K562 (cell line): ENCODE results near the gene ZNF467. TPM values are rescaled to one million over a fixed set of nuclear protein-coding genes. Genes with fewer than 3 reads are reported as not detected.

Source experiments
- ATAC-seq: fragments of 200-7000 bp; cut with Tn5 transposase; 3 replicates; pipeline ENCODE4 v1.9.1; 2020; ENCODE audit warnings: moderate library complexity
- BruUV-seq: library from RNA; stranded (reverse); fragments of 400-500 nt; replicated peaks from 2 replicates; lab custom pipeline; 2021; lab: Mats Ljungman, UMichigan
- CTCF ChIA-PET: fragments of 300-600 bp; formaldehyde crosslinking; extraction: SDS; loops from one replicate; lab custom pipeline; 2021; ENCODE audit warnings: low intra/inter-chr PET ratio; lab: Yijun Ruan, JAX
- POLR2A ChIA-PET: fragments of 300-600, 350-650 bp; sonication (Branson Sonifier 250); formaldehyde crosslinking; extraction: SDS; loops from one replicate; lab custom pipeline; 2021; ENCODE audit warnings: antibody characterized with exemption, inconsistent platforms; lab: Yijun Ruan, JAX
- DNase-seq, 4 experiments: peaks; one replicate each; pipeline versions ENCODE4 v3.0.0 to v3.0.0-alpha.2; 2011 to 2018; ENCODE audit warnings: low spot score in 3 of 4, mixed read lengths in 3 of 4; ENCODE audit errors: extremely low read depth in 1 of 4
- FAIRE-seq: peaks from 2 replicates; lab custom pipeline; 2011; peaks lifted over from hg19 to GRCh38; lab: Jason Lieb, UNC
- H2AFZ ChIP-seq: 2 replicates; pipeline ENCODE4 v1.6.0; 2011; ENCODE audit warnings: low read depth, low read length, control low read depth, inconsistent platforms
- H3K27ac ChIP-seq: fragments of 200-600 bp; 3 replicates; pipeline ENCODE4 v1.8.0; 2011; ENCODE audit warnings: low read depth, mild to moderate bottlenecking, control low read depth, inconsistent platforms, low read length, moderate library complexity, mixed read lengths; ENCODE audit errors: extremely low read depth
- H3K27me3 ChIP-seq, 2 experiments: fragments of 300-600 bp in 1 of 2; 2 replicates in 1 of 2; 3 replicates in 1 of 2; pipeline versions ENCODE4 v1.6.0 to v1.8.0; 2011; ENCODE audit warnings: inconsistent platforms in 2 of 2, low read length in 2 of 2, mild to moderate bottlenecking in 1 of 2, mixed read lengths in 1 of 2, moderate library complexity in 1 of 2; ENCODE audit not compliant: control insufficient read depth in 2 of 2, insufficient read depth in 2 of 2
- H3K36me3 ChIP-seq: fragments of 300-600 bp; 3 replicates; pipeline ENCODE4 v1.8.0; 2011; ENCODE audit warnings: mild to moderate bottlenecking, low read length, inconsistent platforms; ENCODE audit not compliant: control insufficient read depth, insufficient read depth
- H3K4me1 ChIP-seq, 2 experiments: fragments of 200-600 bp in 1 of 2; replicated peaks in 1 of 2; 2 replicates in 1 of 2; 3 replicates in 1 of 2; pipeline versions ENCODE4 v1.5.1 to v1.8.0; 2011; ENCODE audit warnings: inconsistent platforms in 2 of 2, low read length in 2 of 2, mild to moderate bottlenecking in 1 of 2, mixed read lengths in 1 of 2, moderate library complexity in 1 of 2; ENCODE audit not compliant: control insufficient read depth in 2 of 2, insufficient read depth in 2 of 2
- H3K4me2 ChIP-seq: 2 replicates; pipeline ENCODE4 v1.6.1; 2011; ENCODE audit warnings: low read length, control low read depth, inconsistent platforms, mixed read lengths; ENCODE audit not compliant: insufficient read depth
- H3K4me3 ChIP-seq: fragments of 200-600 bp; sonication (generic), shearing (Covaris generic); 2 replicates; pipeline ENCODE4 v1.5.1; 2016; ENCODE audit warnings: control low read depth, inconsistent platforms
- H3K79me2 ChIP-seq: fragments of 200-600 bp; 3 replicates; pipeline ENCODE4 v1.8.0; 2011; ENCODE audit warnings: low read length, inconsistent platforms; ENCODE audit not compliant: control insufficient read depth, insufficient read depth
- H3K9ac ChIP-seq, 2 experiments: 2 replicates each; pipeline versions ENCODE4 v1.6.0 to v1.6.1; 2011; ENCODE audit warnings: low read depth in 2 of 2, low read length in 2 of 2, control low read depth in 1 of 2, inconsistent platforms in 1 of 2, mild to moderate bottlenecking in 1 of 2, mixed read lengths in 1 of 2; ENCODE audit not compliant: insufficient read depth in 1 of 2
- H3K9me1 ChIP-seq: one replicate; pipeline ENCODE4 v1.6.0; 2011; ENCODE audit warnings: inconsistent platforms, mild to moderate bottlenecking, low read length, moderate library complexity; ENCODE audit not compliant: control insufficient read depth, insufficient read depth
- H3K9me3 ChIP-seq: replicated peaks from 2 replicates; pipeline ENCODE4 v1.5.1; 2011; ENCODE audit warnings: low read depth, low read length, inconsistent platforms; ENCODE audit not compliant: control insufficient read depth, insufficient read depth
- H4K20me1 ChIP-seq: replicated peaks from 2 replicates; pipeline ENCODE4 v1.6.1; 2011; ENCODE audit warnings: low read length, inconsistent platforms, mixed read lengths; ENCODE audit not compliant: control insufficient read depth, insufficient read depth
- KDM5B ChIP-seq: fragments of 200-600 bp; sonication (generic); IDR thresholded peaks from 2 replicates; pipeline ENCODE4 v1.6.1; 2012; ENCODE audit warnings: low read depth, mild to moderate bottlenecking, moderate library complexity, low read length, control low read depth, inconsistent platforms; ENCODE audit not compliant: insufficient replicate concordance
- PBX2 ChIP-seq, 2 experiments: IDR thresholded peaks in 1 of 2; conservative IDR thresholded peaks in 1 of 2; 2 replicates each; pipeline ENCODE4 v1.6.1; 2016; ENCODE audit warnings: low read depth in 2 of 2, mild to moderate bottlenecking in 1 of 2, missing compliant biosample characterization in 1 of 2, missing genetic modification characterization in 1 of 2, moderate library complexity in 1 of 2
- ZBTB33 ChIP-seq: sonication (generic); formaldehyde crosslinking; IDR thresholded peaks from 2 replicates; pipeline ENCODE4 v1.8.1; 2023; ENCODE audit warnings: mild to moderate bottlenecking, missing genetic modification reagents
- WGBS: fragments of 100-300 bp; shearing (Covaris generic); methylation state at CpG from one replicate; pipeline ENCODE4 v1.1.6; 2016; ENCODE audit warnings: low coverage, mixed read lengths; ENCODE audit not compliant: insufficient coverage; ENCODE audit errors: missing lambda C conversion rate; 5-methylcytosine and 5-hydroxymethylcytosine counted together
- in situ Hi-C: fragments of 300-500 bp; cut with MboI; formaldehyde crosslinking; loops from 4 replicates; pipeline ENCODE4 v1.15.0; 2018; ENCODE audit warnings: inconsistent platforms, mixed read lengths
- intact Hi-C: fragments of 100-400 bp; cut with micrococcal nuclease; formaldehyde crosslinking; loops from 2 replicates; pipeline ENCODE4 v1.14.2; 2022
- polyA plus RNA-seq, 8 experiments: library from polyadenylated mRNA; depleted of rRNA in 4 of 8; stranded (reverse) in 5 of 8; unstranded in 3 of 8; fragments of >200 nt; fragmentation: Nextera tagmentation in 2 of 8; fragmentation: Illumina TruSeq in 1 of 8; extraction: Ambion mirVana in 2 of 8; extraction: Trizol in 1 of 8; gene quantifications; 2 replicates each; pipeline versions ENCODE4 v1.2.1 to v1.2.3, GENCODE V29; 2011 to 2014; ENCODE audit warnings: inconsistent platforms in 1 of 8, missing spikeins in 1 of 8
- total RNA-seq, 7 experiments: library from RNA; depleted of rRNA in 6 of 7; stranded (reverse); fragments of >200 nt in 6 of 7; fragmentation: Illumina TruSeq in 2 of 7; extraction: Trizol in 2 of 7; gene quantifications; 2 replicates each; pipeline versions ENCODE4 v1.2.1 to v1.2.3, GENCODE V29; 2011 to 2021; ENCODE audit warnings: low replicate concordance in 1 of 7
- TF ChIP-seq, protein P1 (sequence below): fragments of 150-350 bp; conservative IDR thresholded peaks from 2 replicates; pipeline ENCODE4 v1.6.1; 2014; ENCODE audit warnings: low read length
- TF ChIP-seq, protein P2 (sequence below): fragments of 450-650 bp; conservative IDR thresholded peaks from 2 replicates; pipeline ENCODE4 v1.6.1; 2016; ENCODE audit warnings: missing genetic modification characterization, low read depth, mild to moderate bottlenecking, control low read depth, missing compliant biosample characterization

ZNF467 gene
- total and polyA plus RNA-seq, 9 of the 15 experiments (the other 6 are each of a cell fraction or from before 2014, with no cell fraction given): 0.32 to 14.2 (median 1.7) TPM

DNA sequence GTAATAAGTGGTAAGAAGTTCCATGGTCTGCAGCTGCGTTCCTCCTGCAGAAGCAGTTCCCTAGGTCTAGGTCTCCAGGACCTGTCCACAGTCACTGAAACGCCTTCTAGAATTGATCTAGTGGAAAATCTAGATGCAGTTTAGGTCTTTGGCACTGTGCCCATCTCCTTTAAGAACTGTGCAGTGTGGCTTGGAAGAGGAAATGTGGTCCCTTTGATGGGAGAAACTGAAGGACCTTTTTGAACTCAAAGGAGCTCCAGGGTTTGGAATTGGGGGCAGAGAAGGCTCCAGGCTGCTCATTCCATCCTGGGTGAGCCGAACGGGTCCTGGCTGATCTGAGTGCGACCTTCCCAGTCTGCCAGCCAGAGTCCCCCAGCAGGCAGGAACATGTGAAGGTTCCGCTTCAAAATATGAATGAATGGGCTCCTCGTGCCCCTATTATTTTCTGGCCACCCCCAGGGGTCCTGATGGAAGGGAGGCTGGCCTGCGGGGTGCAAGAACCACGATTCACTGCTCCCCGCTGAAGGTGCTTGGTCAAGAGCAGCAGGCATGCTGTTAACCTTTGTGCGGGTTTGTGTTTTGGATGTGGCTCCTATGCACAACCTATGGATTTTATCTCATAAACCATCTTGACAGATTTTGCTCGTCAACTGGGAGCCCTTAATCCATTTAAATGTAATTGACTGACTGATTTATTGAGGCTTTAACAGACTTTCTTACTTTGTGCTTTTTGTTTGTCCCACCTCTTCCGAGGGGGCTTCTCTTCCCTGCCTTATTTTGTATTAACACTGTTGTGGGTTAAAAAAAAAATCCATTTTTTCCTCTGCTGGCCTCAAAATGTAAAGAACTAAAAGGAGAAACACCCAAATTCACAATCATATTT is 36.7 kb downstream of the ZNF467 start (continued):
- TF ChIP-seq PBX2 (CRISPR knock-in tag; IDR thresholded peaks at IDR 0.05; ENCODE audit: low read depth) (no peak), PBX2 (tag; conservative IDR thresholded peaks at IDR 0.05; ENCODE audit: low read depth) (peak; percentile 56; the same call in 1 of the 2 replicates)

- H3K9me1 ChIP-seq: no peaks in the 10 kb centered on the region
- intact Hi-C loops (no loop called here), in situ Hi-C loops (no loop called here)
- no peak for DNase-seq
- ChIA-PET POLR2A (interaction anchor here (0.7 kb wide), 1 partner anchor 54 kb away, joined by 5 read pairs; no protein-coding TSS in a partner anchor), CTCF (interaction anchor here (0.5 kb wide), 1 partner anchor 12 kb away, joined by 4 read pairs; no protein-coding TSS in a partner anchor)
- no peaks in the 10 kb centered on the region for H3K79me2 ChIP-seq
- no peaks in the 10 kb centered on the region for H3K9me3 ChIP-seq
- H3K4me2 ChIP-seq: no peak overlapping the region
- H3K36me3 ChIP-seq: peaks cover 24% of the 10 kb centered on the region; the same call in 2 of the 3 replicates
- peak overlapping the region in 1 of 2 experiments; percentile 85; a peak in 2 of 4 replicates for H3K9ac ChIP-seq
- peaks cover 0 to 11% of the 10 kb centered on the region in 2 experiments; a peak in 1 of 5 replicates for H3K27me3 ChIP-seq
- no peak overlapping the region for H3K4me3 ChIP-seq
- peaks cover 17% of the 10 kb centered on the region; the same call in 1 of the 2 replicates for H4K20me1 ChIP-seq
- no TSS peak for BruUV-seq
- peak; percentile 17 for ATAC-seq
- peaks cover 0 to 27% of the 10 kb centered on the region in 2 experiments; a peak in 4 of 5 replicates for H3K4me1 ChIP-seq
- H2AFZ ChIP-seq: no peak overlapping the region
- 45% methylated on average over 16 of the region's 16 CpGs for WGBS
- no peak overlapping the region for H3K27ac ChIP-seq
- FAIRE-seq: no peak
- peak; percentile 25 for TF ChIP-seq KDM5B
- TF ChIP-seq, protein P1, sequence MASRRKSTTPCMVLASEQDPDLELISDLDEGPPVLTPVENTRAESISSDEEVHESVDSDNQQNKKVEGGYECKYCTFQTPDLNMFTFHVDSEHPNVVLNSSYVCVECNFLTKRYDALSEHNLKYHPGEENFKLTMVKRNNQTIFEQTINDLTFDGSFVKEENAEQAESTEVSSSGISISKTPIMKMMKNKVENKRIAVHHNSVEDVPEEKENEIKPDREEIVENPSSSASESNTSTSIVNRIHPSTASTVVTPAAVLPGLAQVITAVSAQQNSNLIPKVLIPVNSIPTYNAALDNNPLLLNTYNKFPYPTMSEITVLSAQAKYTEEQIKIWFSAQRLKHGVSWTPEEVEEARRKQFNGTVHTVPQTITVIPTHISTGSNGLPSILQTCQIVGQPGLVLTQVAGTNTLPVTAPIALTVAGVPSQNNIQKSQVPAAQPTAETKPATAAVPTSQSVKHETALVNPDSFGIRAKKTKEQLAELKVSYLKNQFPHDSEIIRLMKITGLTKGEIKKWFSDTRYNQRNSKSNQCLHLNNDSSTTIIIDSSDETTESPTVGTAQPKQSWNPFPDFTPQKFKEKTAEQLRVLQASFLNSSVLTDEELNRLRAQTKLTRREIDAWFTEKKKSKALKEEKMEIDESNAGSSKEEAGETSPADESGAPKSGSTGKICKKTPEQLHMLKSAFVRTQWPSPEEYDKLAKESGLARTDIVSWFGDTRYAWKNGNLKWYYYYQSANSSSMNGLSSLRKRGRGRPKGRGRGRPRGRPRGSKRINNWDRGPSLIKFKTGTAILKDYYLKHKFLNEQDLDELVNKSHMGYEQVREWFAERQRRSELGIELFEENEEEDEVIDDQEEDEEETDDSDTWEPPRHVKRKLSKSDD: 0 out of 2 replicates have a peak, but pooled peaks have one; percentile 31
- TF ChIP-seq, protein P2, sequence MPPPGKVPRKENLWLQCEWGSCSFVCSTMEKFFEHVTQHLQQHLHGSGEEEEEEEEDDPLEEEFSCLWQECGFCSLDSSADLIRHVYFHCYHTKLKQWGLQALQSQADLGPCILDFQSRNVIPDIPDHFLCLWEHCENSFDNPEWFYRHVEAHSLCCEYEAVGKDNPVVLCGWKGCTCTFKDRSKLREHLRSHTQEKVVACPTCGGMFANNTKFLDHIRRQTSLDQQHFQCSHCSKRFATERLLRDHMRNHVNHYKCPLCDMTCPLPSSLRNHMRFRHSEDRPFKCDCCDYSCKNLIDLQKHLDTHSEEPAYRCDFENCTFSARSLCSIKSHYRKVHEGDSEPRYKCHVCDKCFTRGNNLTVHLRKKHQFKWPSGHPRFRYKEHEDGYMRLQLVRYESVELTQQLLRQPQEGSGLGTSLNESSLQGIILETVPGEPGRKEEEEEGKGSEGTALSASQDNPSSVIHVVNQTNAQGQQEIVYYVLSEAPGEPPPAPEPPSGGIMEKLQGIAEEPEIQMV (tag): no peak
- TF ChIP-seq ZBTB33 (CRISPR knock-in tag): peak; percentile 14; the same call in 1 of the 2 replicates
Observed at GRCh38 chr7:149735779-149736477, 37.5 kb downstream of the ZNF467 start.
